Smooth muscle cell (in vitro differentiated cells): ENCODE data around the gene TICRR. TPM values are rescaled to one million over a fixed set of nuclear protein-coding genes. Genes with fewer than 3 reads are reported as not detected.

ENCODE experiments used
- DNase-seq: peaks from one replicate; lab custom pipeline; 2025; ENCODE audit not compliant: unreplicated experiment; lab: John Stamatoyannopoulos, UW
- H2AFZ ChIP-seq: fragments of 200-600 bp; sonication (generic); 2 replicates; pipeline ENCODE4 v1.6.0; 2016; ENCODE audit warnings: antibody characterized with exemption, low read depth, mild to moderate bottlenecking
- H3F3A ChIP-seq: fragments of 200-600 bp; sonication (generic); 2 replicates; pipeline ENCODE4 v1.6.0; 2017; ENCODE audit warnings: antibody characterized with exemption, low read depth
- H3K27ac ChIP-seq: fragments of 200-600 bp; sonication (generic); 2 replicates; pipeline ENCODE4 v1.5.1; 2016; ENCODE audit warnings: low read depth, mild to moderate bottlenecking
- H3K27me3 ChIP-seq: fragments of 200-600 bp; sonication (generic); 2 replicates; pipeline ENCODE4 v1.6.1; 2016; ENCODE audit warnings: low read depth, mild to moderate bottlenecking
- H3K36me3 ChIP-seq: fragments of 200-600 bp; sonication (generic); 2 replicates; pipeline ENCODE4 v1.5.1; 2016; ENCODE audit warnings: low read depth
- H3K4me1 ChIP-seq: fragments of 200-600 bp; sonication (generic); 2 replicates; pipeline ENCODE4 v1.5.1; 2016; ENCODE audit warnings: low read depth
- H3K4me2 ChIP-seq: fragments of 200-600 bp; sonication (generic); 2 replicates; pipeline ENCODE4 v1.6.0; 2016; ENCODE audit warnings: mild to moderate bottlenecking
- H3K4me3 ChIP-seq: fragments of 200-600 bp; sonication (generic); 2 replicates; pipeline ENCODE4 v1.5.1; 2016; ENCODE audit warnings: mild to moderate bottlenecking
- H3K79me2 ChIP-seq: fragments of 200-600 bp; sonication (generic); 2 replicates; pipeline ENCODE4 v1.6.0; 2016; ENCODE audit warnings: low read depth, mild to moderate bottlenecking
- H3K9ac ChIP-seq: fragments of 200-600 bp; sonication (generic); 2 replicates; pipeline ENCODE4 v1.6.0; 2016; ENCODE audit warnings: low read depth
- H3K9me3 ChIP-seq: fragments of 200-600 bp; sonication (generic); replicated peaks from 2 replicates; pipeline ENCODE4 v1.5.1; 2016; ENCODE audit warnings: low read depth
- H4K20me1 ChIP-seq: fragments of 200-600 bp; sonication (generic); 2 replicates; pipeline ENCODE4 v1.6.0; 2016; ENCODE audit warnings: low read depth
- WGBS: methylation state at CpG from one replicate; pipeline ENCODE4 v1.1.7; 2016; ENCODE audit warnings: low lambda C conversion rate; 5-methylcytosine and 5-hydroxymethylcytosine counted together
- polyA plus RNA-seq: library from polyadenylated mRNA; unstranded; fragments of >200 nt; fragmentation: Nextera tagmentation; extraction: Ambion mirVana; gene quantifications from 2 replicates; pipeline ENCODE4 v1.2.1, GENCODE V29; 2016
- total RNA-seq: library from RNA; depleted of rRNA; stranded (reverse); fragments of >200 nt; gene quantifications from 2 replicates; pipeline ENCODE4 v1.2.3, GENCODE V29; 2014
- TF ChIP-seq, protein P1 (sequence below): fragments of 200-600 bp; sonication (generic); IDR thresholded peaks from 2 replicates; pipeline ENCODE4 v1.5.1; 2017; ENCODE audit warnings: borderline replicate concordance, mild to moderate bottlenecking, antibody characterized with exemption; ENCODE audit not compliant: insufficient read depth, poor library complexity, severe bottlenecking

Gene TICRR
- total and polyA plus RNA-seq, 2 experiments from 2014 or later: 1.3 to 2.6 TPM

DNA sequence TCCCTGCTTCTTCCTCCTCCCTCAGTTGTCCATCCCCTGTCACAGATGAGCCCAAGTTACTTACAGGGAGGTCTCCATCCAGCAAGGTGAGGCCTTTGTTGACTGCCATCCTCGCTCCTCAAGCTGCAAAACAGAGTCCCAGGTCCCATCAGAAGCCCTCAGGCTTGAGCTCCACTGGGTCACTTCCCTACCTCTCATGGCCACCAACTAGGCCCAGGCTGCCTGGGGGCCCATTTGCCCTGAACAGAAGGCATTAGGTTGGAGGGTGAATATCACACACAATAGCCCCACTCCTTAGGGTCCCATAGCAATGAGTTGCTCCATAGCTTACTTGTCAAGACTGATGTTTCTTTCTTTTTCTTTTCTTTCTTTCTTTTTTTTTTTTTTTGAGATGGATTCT lies 102.1 kb downstream of the TICRR start:
- Histone ChIP-seq H3K27ac (no peak overlapping the region), H3K27me3 (no peaks in the 10 kb centered on the region), H3K4me3 (no peak overlapping the region), H3K4me2 (no peak overlapping the region), H3K79me2 (no peaks in the 10 kb centered on the region), H3F3A (no peaks in the 10 kb centered on the region), H3K9me3 (no peaks in the 10 kb centered on the region), H3K9ac (no peak overlapping the region), H3K4me1 (no peaks in the 10 kb centered on the region), H2AFZ (no peak overlapping the region), H4K20me1 (no peaks in the 10 kb centered on the region), H3K36me3 (no peaks in the 10 kb centered on the region)
- TF ChIP-seq, protein P1, sequence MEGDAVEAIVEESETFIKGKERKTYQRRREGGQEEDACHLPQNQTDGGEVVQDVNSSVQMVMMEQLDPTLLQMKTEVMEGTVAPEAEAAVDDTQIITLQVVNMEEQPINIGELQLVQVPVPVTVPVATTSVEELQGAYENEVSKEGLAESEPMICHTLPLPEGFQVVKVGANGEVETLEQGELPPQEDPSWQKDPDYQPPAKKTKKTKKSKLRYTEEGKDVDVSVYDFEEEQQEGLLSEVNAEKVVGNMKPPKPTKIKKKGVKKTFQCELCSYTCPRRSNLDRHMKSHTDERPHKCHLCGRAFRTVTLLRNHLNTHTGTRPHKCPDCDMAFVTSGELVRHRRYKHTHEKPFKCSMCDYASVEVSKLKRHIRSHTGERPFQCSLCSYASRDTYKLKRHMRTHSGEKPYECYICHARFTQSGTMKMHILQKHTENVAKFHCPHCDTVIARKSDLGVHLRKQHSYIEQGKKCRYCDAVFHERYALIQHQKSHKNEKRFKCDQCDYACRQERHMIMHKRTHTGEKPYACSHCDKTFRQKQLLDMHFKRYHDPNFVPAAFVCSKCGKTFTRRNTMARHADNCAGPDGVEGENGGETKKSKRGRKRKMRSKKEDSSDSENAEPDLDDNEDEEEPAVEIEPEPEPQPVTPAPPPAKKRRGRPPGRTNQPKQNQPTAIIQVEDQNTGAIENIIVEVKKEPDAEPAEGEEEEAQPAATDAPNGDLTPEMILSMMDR: no peak
- 86% methylated on average over 1 of the region's 1 CpG for whole genome bisulfite sequencing
- no peak for DNase-seq

Other genes with a start within 250 kb of the TICRR start
- 26.6 and 34.3 TPM in 2 replicates for gene POLG, start 240.6 kb upstream of the TICRR start, total RNA-seq
- 41.6 and 50.7 TPM in 2 replicates for gene POLG, start 240.6 kb upstream of the TICRR start, polyA plus RNA-seq
- gene RHCG, start 78.9 kb upstream of the TICRR start, total RNA-seq: 11.3 and 12.0 TPM in 2 replicates
- 10.9 and 13.2 TPM in 2 replicates for gene RHCG, start 78.9 kb upstream of the TICRR start, polyA plus RNA-seq
- gene KIF7, start 80.0 kb downstream of the TICRR start, total RNA-seq: 4.8 and 7.6 TPM in 2 replicates
- 7.4 and 7.6 TPM in 2 replicates for gene KIF7, start 80.0 kb downstream of the TICRR start, polyA plus RNA-seq
- gene PLIN1, start 103.9 kb downstream of the TICRR start, total RNA-seq: 0.04 and 0.13 TPM in 2 replicates
- gene PLIN1, start 103.9 kb downstream of the TICRR start, polyA plus RNA-seq: 0.66 TPM in 1 of 2 replicates, not detected in the other
- 4.7 and 9.0 TPM in 2 replicates for gene PEX11A, start 115.3 kb downstream of the TICRR start, total RNA-seq
- 3.8 and 5.6 TPM in 2 replicates for gene PEX11A, start 115.3 kb downstream of the TICRR start, polyA plus RNA-seq
- gene WDR93, start 115.3 kb downstream of the TICRR start, total RNA-seq: 0.13 TPM in 1 of 2 replicates, not detected in the other
- 0.80 TPM in 1 of 2 replicates, not detected in the other for gene WDR93, start 115.3 kb downstream of the TICRR start, polyA plus RNA-seq
- not detected in 2 replicates for gene MESP1, start 175.8 kb downstream of the TICRR start, total RNA-seq
- 0.15 and 0.67 TPM in 2 replicates for gene MESP1, start 175.8 kb downstream of the TICRR start, polyA plus RNA-seq
- not detected in 2 replicates for gene MESP2, start 200.9 kb downstream of the TICRR start, total RNA-seq
- gene MESP2, start 200.9 kb downstream of the TICRR start, polyA plus RNA-seq: 0.09 and 0.50 TPM in 2 replicates
- 11.6 and 12.9 TPM in 2 replicates for gene ANPEP, start 239.4 kb downstream of the TICRR start, total RNA-seq
- 16.0 and 17.6 TPM in 2 replicates for gene ANPEP, start 239.4 kb downstream of the TICRR start, polyA plus RNA-seq